Memory B cell (primary cell): Measurements from ENCODE around the gene CWC22.

ENCODE experiments used
- ATAC-seq: fragments of 150-1000 bp; cut with Tn5 transposase; 2 replicates; pipeline ENCODE4 v1.10.0; 2021; ENCODE audit warnings: low read depth, mild to moderate bottlenecking, moderate library complexity
- DNase-seq, 2 donors: peaks; one replicate each; pipeline ENCODE4 v3.0.0; 2022; ENCODE audit warnings: low spot score in 2 of 2
- H3K27ac Mint-ChIP-seq: one replicate; pipeline ENCODE4 v1.8.0; 2022; ENCODE audit warnings: mild to moderate bottlenecking, moderate library complexity, mixed read lengths
- H3K27me3 Mint-ChIP-seq: one replicate; pipeline ENCODE4 v1.8.0; 2022; ENCODE audit warnings: mixed read lengths
- H3K36me3 Mint-ChIP-seq: one replicate; pipeline ENCODE4 v1.8.0; 2022; ENCODE audit warnings: mild to moderate bottlenecking, mixed read lengths
- H3K4me1 Mint-ChIP-seq: one replicate; pipeline ENCODE4 v1.8.0; 2022; ENCODE audit warnings: mixed read lengths
- H3K4me3 Mint-ChIP-seq: one replicate; pipeline ENCODE4 v1.8.0; 2022; ENCODE audit warnings: mild to moderate bottlenecking, moderate library complexity, mixed read lengths
- H3K9me3 Mint-ChIP-seq: one replicate; pipeline ENCODE4 v1.8.0; 2022; ENCODE audit warnings: mixed read lengths

The CWC22 gene

GRCh38 chr2:179925713-179926112, 81.4 kb downstream of the CWC22 start:
- ATAC-seq (no peak), DNase-seq (no peak)
- Mint-ChIP-seq H3K36me3 (peaks cover 26% of the 10 kb centered on the region), H3K27me3 (no peaks in the 10 kb centered on the region), H3K27ac (no peak overlapping the region), H3K4me3 (no peak overlapping the region), H3K4me1 (no peaks in the 10 kb centered on the region), H3K9me3 (peaks cover 17% of the 10 kb centered on the region)

DNA sequence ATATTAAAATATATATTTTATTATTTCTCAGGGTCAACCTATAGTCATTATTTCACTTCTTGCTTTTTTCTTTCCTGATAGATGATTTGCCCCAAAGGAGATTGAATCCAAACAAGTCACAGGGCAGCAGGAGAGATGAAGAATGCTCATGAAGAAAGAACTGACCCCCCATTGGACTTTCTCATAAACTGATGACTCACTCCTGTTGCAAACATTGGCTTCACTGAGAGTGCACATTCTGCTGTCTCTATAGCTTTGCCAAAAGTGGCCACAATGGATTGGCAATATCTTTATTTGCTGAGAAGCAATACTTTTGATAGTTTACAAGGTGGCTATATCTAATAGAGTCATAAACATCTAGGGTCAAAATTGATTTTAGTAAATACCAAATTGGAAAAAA, 89.8 kb downstream of the CWC22 start:
- Mint-ChIP-seq H3K9me3 (no peaks in the 10 kb centered on the region), H3K27ac (no peak overlapping the region), H3K4me1 (no peaks in the 10 kb centered on the region), H3K4me3 (no peak overlapping the region), H3K27me3 (no peaks in the 10 kb centered on the region), H3K36me3 (no peaks in the 10 kb centered on the region)
- ATAC-seq (no peak), DNase-seq (no peak)

DNA sequence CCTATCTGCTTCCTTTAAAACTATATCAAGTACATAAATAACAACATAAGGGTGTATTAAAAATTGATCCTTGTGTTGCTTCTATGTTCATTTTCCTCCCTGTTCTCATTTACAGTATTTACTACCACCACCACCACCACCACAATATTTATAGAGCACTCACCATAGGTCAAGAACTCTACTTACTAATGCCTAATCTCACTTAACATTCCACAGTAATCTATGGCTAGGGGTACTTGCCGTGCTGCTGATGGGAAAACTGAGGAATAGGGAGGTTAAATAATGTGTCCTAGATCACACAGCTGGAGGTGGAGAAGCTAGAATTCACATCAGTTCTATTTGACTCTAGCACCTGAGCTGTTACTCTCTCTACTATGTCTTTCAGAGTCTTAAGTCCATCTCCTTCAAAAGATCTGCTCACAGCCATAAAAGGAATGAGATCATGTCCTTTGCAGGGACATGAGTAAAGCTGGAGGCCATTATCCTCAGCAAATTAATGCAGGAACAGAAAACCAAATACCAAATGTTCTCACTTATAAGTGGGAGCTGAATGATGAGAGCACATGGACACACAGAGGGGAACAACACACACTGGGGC, 91.6 kb downstream of the CWC22 start:
- Mint-ChIP-seq H3K27ac (no peak overlapping the region), H3K27me3 (no peaks in the 10 kb centered on the region)
- no peak for ATAC-seq

GRCh38 chr2:179913809-179914208, 93.3 kb downstream of the CWC22 start:
- ATAC-seq (no peak), DNase-seq (no peak)
- H3K27me3 Mint-ChIP-seq, result no peaks in the 10 kb centered on the region
- H3K4me3 Mint-ChIP-seq, result no peak overlapping the region
- H3K4me1 Mint-ChIP-seq, result no peaks in the 10 kb centered on the region
- no peak overlapping the region for H3K27ac Mint-ChIP-seq
- H3K36me3 Mint-ChIP-seq, result no peaks in the 10 kb centered on the region
- H3K9me3 Mint-ChIP-seq, result no peaks in the 10 kb centered on the region

More for the DNA sequence above, 91.6 kb downstream of the CWC22 start:
- Mint-ChIP-seq H3K4me3 (no peak overlapping the region), H3K4me1 (no peaks in the 10 kb centered on the region), H3K36me3 (no peaks in the 10 kb centered on the region), H3K9me3 (no peaks in the 10 kb centered on the region)
- no peak for DNase-seq

DNA sequence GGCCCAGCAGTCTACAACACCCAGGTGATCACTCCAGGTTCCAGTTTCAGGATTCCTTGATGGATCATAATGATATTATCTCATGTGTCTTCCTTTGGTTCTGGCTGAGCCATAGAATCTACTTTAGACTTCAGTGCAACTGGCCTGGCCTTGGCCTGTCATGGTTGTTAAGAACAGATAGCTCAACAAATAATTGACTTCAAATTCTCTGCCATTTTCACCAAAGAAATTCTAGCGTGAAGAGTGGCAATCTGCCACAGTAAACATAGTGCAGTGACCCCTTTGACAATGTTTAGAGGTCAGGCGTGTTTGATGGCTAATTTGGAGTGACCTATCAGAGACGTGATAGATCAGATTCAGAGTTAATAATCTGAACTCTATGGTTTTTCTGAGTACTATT, 95.5 kb downstream of the CWC22 start:
- H3K27me3 Mint-ChIP-seq, result peaks cover 3% of the 10 kb centered on the region
- no peak for DNase-seq
- no peaks in the 10 kb centered on the region for H3K36me3 Mint-ChIP-seq
- ATAC-seq, result no peak
- no peak overlapping the region for H3K27ac Mint-ChIP-seq
- H3K4me1 Mint-ChIP-seq, result no peaks in the 10 kb centered on the region
- H3K4me3 Mint-ChIP-seq, result no peak overlapping the region
- H3K9me3 Mint-ChIP-seq, result no peaks in the 10 kb centered on the region

DNA sequence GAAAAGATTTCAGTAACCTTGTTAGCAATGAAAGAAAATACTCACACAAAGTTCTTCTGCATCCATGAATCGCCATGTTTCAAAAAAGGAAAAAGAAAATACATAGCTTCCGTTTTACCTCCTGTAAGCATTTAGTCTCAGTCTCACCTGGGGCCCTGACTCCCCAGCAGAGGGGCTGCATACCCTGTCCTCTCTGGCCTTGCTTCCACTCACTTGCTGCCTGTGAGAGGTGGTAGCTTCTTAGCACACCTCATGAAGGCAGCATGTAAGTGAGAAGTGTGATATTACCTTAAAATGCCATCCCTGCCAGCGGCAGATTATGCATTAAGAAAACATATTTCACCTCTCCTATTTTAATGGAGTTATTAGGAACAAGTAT, 96.4 kb downstream of the CWC22 start:
- Mint-ChIP-seq H3K4me1 (no peaks in the 10 kb centered on the region), H3K9me3 (no peaks in the 10 kb centered on the region), H3K27ac (no peak overlapping the region), H3K36me3 (no peaks in the 10 kb centered on the region), H3K27me3 (peaks cover 3% of the 10 kb centered on the region), H3K4me3 (no peak overlapping the region)
- ATAC-seq, result no peak
- DNase-seq, result no peak

GRCh38 chr2:179909845-179910734, 97.0 kb downstream of the CWC22 start:
- Mint-ChIP-seq H3K4me3 (no peak overlapping the region), H3K9me3 (no peaks in the 10 kb centered on the region), H3K4me1 (no peaks in the 10 kb centered on the region), H3K36me3 (no peaks in the 10 kb centered on the region), H3K27ac (no peak overlapping the region), H3K27me3 (peaks cover 3% of the 10 kb centered on the region)
- no peak for ATAC-seq
- no peak for DNase-seq

GRCh38 chr2:179900655-179901054, 106.4 kb downstream of the CWC22 start:
- ATAC-seq (no peak), DNase-seq (no peak)
- Mint-ChIP-seq H3K27ac (no peak overlapping the region), H3K36me3 (no peaks in the 10 kb centered on the region), H3K4me3 (no peak overlapping the region), H3K4me1 (no peaks in the 10 kb centered on the region), H3K9me3 (peaks cover 3% of the 10 kb centered on the region), H3K27me3 (no peaks in the 10 kb centered on the region)

DNA sequence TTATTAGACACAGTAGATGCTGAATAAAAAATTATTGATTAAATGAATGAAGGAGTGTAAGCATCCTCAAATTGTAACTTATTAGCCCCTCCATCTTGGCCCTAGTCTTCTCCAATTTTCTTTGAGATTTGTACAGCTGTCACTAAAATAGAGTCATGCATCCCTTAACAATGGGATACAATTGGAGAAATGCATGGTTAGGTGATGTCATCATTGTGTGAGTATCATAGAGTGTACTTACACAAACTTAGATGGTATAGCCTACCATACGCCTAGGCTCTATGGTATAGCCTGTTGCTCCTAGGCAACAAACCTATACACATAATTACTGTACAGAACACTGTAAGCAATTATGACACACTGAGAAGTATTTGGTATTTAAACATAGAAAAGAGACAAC, 107.4 kb downstream of the CWC22 start:
- Mint-ChIP-seq H3K4me1 (no peaks in the 10 kb centered on the region), H3K27me3 (no peaks in the 10 kb centered on the region), H3K36me3 (no peaks in the 10 kb centered on the region), H3K9me3 (peaks cover 3% of the 10 kb centered on the region), H3K27ac (no peak overlapping the region), H3K4me3 (no peak overlapping the region)
- DNase-seq (no peak), ATAC-seq (no peak)

GRCh38 chr2:179898873-179899272, 108.2 kb downstream of the CWC22 start:
- no peak for DNase-seq
- H3K36me3 Mint-ChIP-seq, result no peaks in the 10 kb centered on the region
- ATAC-seq, result no peak
- H3K4me1 Mint-ChIP-seq, result no peaks in the 10 kb centered on the region
- no peak overlapping the region for H3K27ac Mint-ChIP-seq
- H3K27me3 Mint-ChIP-seq, result no peaks in the 10 kb centered on the region
- no peak overlapping the region for H3K4me3 Mint-ChIP-seq
- peaks cover 3% of the 10 kb centered on the region for H3K9me3 Mint-ChIP-seq
